HepG2 (cell line): ENCODE data around the gene OARD1. TPM values are rescaled to one million over a fixed set of nuclear protein-coding genes. Genes with fewer than 3 reads are reported as not detected.

ENCODE experiments used
- CENPT ChIP-seq: sonication (generic); formaldehyde crosslinking; IDR thresholded peaks from 2 replicates; pipeline ENCODE4 v1.8.0; 2022; ENCODE audit warnings: low read depth, mild to moderate bottlenecking, moderate library complexity, missing genetic modification reagents
- GLI4 ChIP-seq: sonication (generic); formaldehyde crosslinking; IDR thresholded peaks from 2 replicates; pipeline ENCODE4 v1.5.1; 2020; ENCODE audit warnings: missing genetic modification reagents, mild to moderate bottlenecking, moderate library complexity, borderline replicate concordance
- NR2F2 ChIP-seq: IDR thresholded peaks from 2 replicates; pipeline ENCODE4 v1.6.1; 2012; ENCODE audit warnings: low read depth, inconsistent platforms, borderline replicate concordance
- PHF20 ChIP-seq: sonication (generic); formaldehyde crosslinking; IDR thresholded peaks from 2 replicates; pipeline ENCODE4 v1.5.0; 2020; ENCODE audit warnings: mild to moderate bottlenecking, missing genetic modification reagents
- SP4 ChIP-seq: sonication (generic); formaldehyde crosslinking; IDR thresholded peaks from 2 replicates; pipeline ENCODE4 v1.8.1; 2023; ENCODE audit warnings: mild to moderate bottlenecking, missing genetic modification reagents
- TBP ChIP-seq: sonication (generic); formaldehyde crosslinking; IDR thresholded peaks from 2 replicates; pipeline ENCODE4 v1.5.0; 2020; ENCODE audit warnings: missing genetic modification reagents
- ZNF569 ChIP-seq: sonication (generic); formaldehyde crosslinking; IDR thresholded peaks from 2 replicates; pipeline ENCODE4 v1.5.0; 2020; ENCODE audit warnings: mild to moderate bottlenecking, missing genetic modification reagents, moderate library complexity, borderline replicate concordance
- polyA plus RNA-seq, 8 experiments: library from polyadenylated mRNA; depleted of rRNA in 3 of 8; stranded (reverse) in 7 of 8; unstranded in 1 of 8; fragments of >200 nt; fragmentation: Illumina TruSeq in 4 of 8; extraction: Trizol in 4 of 8; gene quantifications; 2 replicates each; pipeline versions ENCODE4 v1.2.1 to v1.2.3, GENCODE V29; 2011 to 2016; ENCODE audit warnings: low read depth in 4 of 8, missing spikeins in 1 of 8, mixed read lengths in 1 of 8; ENCODE audit not compliant: insufficient read depth in 1 of 8
- total RNA-seq, 5 experiments: library from RNA; depleted of rRNA; stranded (reverse); fragments of >200 nt; fragmentation: Illumina TruSeq; extraction: Trizol; gene quantifications; 2 replicates each; pipeline ENCODE4 v1.2.3, GENCODE V29; 2016; ENCODE audit warnings: low read depth in 1 of 5
- TF ChIP-seq, protein P1 (sequence below), 2 experiments: sonication (generic) in 1 of 2; formaldehyde crosslinking in 1 of 2; IDR thresholded peaks; 2 replicates each; pipeline versions ENCODE4 v1.6.1 to v1.9.0; 2014 to 2022; ENCODE audit warnings: antibody characterized with exemption in 1 of 2, borderline replicate concordance in 1 of 2, inconsistent platforms in 1 of 2, low read depth in 1 of 2, missing genetic modification reagents in 1 of 2
- TF ChIP-seq, protein P2 (sequence below): sonication (generic); formaldehyde crosslinking; IDR thresholded peaks from 2 replicates; pipeline ENCODE4 v1.4.0; 2020; ENCODE audit warnings: missing genetic modification reagents, borderline replicate concordance
- TF ChIP-seq, protein P3 (sequence below): sonication (generic); formaldehyde crosslinking; IDR thresholded peaks from 2 replicates; pipeline ENCODE4 v1.4.0; 2020; ENCODE audit warnings: missing genetic modification reagents, low read depth, mild to moderate bottlenecking, borderline replicate concordance
- TF ChIP-seq, protein P4 (sequence below): sonication (generic); formaldehyde crosslinking; IDR thresholded peaks from 2 replicates; pipeline ENCODE4 v1.4.0; 2020; ENCODE audit warnings: missing genetic modification reagents
- TF ChIP-seq, protein P5 (sequence below): sonication (generic); formaldehyde crosslinking; IDR thresholded peaks from 2 replicates; pipeline ENCODE4 v1.4.0; 2020; ENCODE audit warnings: missing genetic modification reagents

The OARD1 gene
- total and polyA plus RNA-seq, 2 of the 13 experiments (the other 11 are each of a cell fraction or from before 2014, with no cell fraction given) = 18.4 to 49.0 TPM

DNA sequence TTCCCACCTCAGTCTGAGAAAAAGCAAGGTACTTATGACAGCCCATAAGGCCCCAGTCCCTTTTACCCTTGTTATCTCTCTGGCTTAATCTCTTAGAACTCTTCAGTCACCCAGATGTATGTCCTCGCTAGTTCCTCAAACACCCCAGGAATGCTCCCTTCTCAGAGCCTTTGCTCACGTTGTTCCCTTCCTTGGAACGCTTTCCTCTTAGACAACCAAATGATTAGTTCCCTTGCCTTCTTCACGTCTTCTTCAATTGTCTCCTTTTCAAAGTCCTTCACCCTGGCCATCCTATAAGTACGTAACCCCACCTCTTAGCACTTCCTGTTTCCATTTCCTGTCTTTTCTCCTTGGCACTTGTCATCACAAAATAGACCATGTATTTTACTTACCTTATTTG is 20.3 kb downstream of the OARD1 start (continued):
- TF ChIP-seq, protein P1, sequence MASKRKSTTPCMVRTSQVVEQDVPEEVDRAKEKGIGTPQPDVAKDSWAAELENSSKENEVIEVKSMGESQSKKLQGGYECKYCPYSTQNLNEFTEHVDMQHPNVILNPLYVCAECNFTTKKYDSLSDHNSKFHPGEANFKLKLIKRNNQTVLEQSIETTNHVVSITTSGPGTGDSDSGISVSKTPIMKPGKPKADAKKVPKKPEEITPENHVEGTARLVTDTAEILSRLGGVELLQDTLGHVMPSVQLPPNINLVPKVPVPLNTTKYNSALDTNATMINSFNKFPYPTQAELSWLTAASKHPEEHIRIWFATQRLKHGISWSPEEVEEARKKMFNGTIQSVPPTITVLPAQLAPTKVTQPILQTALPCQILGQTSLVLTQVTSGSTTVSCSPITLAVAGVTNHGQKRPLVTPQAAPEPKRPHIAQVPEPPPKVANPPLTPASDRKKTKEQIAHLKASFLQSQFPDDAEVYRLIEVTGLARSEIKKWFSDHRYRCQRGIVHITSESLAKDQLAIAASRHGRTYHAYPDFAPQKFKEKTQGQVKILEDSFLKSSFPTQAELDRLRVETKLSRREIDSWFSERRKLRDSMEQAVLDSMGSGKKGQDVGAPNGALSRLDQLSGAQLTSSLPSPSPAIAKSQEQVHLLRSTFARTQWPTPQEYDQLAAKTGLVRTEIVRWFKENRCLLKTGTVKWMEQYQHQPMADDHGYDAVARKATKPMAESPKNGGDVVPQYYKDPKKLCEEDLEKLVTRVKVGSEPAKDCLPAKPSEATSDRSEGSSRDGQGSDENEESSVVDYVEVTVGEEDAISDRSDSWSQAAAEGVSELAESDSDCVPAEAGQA (IDR thresholded peaks at IDR 0.05; ENCODE audit: low read depth) = no peak
- TF ChIP-seq, protein P1 (CRISPR knock-in tag; IDR thresholded peaks at IDR 0.05; ENCODE audit: borderline replicate concordance) = no peak
- TF ChIP-seq, protein P2, sequence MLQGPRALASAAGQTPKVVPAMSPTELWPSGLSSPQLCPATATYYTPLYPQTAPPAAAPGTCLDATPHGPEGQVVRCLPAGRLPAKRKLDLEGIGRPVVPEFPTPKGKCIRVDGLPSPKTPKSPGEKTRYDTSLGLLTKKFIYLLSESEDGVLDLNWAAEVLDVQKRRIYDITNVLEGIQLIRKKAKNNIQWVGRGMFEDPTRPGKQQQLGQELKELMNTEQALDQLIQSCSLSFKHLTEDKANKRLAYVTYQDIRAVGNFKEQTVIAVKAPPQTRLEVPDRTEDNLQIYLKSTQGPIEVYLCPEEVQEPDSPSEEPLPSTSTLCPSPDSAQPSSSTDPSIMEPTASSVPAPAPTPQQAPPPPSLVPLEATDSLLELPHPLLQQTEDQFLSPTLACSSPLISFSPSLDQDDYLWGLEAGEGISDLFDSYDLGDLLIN (CRISPR knock-in tag) = no peak
- TF ChIP-seq, protein P3, sequence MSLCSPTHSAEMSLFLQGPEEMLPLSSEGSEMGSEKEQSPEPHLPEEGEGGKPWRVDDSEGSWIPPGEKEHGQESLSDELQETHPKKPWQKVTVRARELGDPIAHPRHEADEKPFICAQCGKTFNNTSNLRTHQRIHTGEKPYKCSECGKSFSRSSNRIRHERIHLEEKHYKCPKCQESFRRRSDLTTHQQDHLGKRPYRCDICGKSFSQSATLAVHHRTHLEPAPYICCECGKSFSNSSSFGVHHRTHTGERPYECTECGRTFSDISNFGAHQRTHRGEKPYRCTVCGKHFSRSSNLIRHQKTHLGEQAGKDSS (CRISPR knock-in tag) = no peak
- no peak for TF ChIP-seq CENPT (CRISPR knock-in tag)
- no peak for TF ChIP-seq PHF20 (CRISPR knock-in tag)
- TF ChIP-seq ZNF569 (CRISPR knock-in tag) = no peak
- TF ChIP-seq, protein P4, sequence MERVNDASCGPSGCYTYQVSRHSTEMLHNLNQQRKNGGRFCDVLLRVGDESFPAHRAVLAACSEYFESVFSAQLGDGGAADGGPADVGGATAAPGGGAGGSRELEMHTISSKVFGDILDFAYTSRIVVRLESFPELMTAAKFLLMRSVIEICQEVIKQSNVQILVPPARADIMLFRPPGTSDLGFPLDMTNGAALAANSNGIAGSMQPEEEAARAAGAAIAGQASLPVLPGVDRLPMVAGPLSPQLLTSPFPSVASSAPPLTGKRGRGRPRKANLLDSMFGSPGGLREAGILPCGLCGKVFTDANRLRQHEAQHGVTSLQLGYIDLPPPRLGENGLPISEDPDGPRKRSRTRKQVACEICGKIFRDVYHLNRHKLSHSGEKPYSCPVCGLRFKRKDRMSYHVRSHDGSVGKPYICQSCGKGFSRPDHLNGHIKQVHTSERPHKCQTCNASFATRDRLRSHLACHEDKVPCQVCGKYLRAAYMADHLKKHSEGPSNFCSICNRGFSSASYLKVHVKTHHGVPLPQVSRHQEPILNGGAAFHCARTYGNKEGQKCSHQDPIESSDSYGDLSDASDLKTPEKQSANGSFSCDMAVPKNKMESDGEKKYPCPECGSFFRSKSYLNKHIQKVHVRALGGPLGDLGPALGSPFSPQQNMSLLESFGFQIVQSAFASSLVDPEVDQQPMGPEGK (CRISPR knock-in tag) = no peak
- TF ChIP-seq SP4 = no peak
- TF ChIP-seq TBP (CRISPR knock-in tag) = no peak
- no peak for TF ChIP-seq GLI4 (CRISPR knock-in tag)
- TF ChIP-seq, protein P5, sequence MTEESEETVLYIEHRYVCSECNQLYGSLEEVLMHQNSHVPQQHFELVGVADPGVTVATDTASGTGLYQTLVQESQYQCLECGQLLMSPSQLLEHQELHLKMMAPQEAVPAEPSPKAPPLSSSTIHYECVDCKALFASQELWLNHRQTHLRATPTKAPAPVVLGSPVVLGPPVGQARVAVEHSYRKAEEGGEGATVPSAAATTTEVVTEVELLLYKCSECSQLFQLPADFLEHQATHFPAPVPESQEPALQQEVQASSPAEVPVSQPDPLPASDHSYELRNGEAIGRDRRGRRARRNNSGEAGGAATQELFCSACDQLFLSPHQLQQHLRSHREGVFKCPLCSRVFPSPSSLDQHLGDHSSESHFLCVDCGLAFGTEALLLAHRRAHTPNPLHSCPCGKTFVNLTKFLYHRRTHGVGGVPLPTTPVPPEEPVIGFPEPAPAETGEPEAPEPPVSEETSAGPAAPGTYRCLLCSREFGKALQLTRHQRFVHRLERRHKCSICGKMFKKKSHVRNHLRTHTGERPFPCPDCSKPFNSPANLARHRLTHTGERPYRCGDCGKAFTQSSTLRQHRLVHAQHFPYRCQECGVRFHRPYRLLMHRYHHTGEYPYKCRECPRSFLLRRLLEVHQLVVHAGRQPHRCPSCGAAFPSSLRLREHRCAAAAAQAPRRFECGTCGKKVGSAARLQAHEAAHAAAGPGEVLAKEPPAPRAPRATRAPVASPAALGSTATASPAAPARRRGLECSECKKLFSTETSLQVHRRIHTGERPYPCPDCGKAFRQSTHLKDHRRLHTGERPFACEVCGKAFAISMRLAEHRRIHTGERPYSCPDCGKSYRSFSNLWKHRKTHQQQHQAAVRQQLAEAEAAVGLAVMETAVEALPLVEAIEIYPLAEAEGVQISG = no peak
- no peak for TF ChIP-seq NR2F2
